ENCODE results near the gene UBXN6. TPM values are rescaled to one million over a fixed set of nuclear protein-coding genes. Genes with fewer than 3 reads are reported as not detected.

The UBXN6 gene
- total RNA-seq, 1 experiment from 2014 or later = 76.5 TPM

DNA sequence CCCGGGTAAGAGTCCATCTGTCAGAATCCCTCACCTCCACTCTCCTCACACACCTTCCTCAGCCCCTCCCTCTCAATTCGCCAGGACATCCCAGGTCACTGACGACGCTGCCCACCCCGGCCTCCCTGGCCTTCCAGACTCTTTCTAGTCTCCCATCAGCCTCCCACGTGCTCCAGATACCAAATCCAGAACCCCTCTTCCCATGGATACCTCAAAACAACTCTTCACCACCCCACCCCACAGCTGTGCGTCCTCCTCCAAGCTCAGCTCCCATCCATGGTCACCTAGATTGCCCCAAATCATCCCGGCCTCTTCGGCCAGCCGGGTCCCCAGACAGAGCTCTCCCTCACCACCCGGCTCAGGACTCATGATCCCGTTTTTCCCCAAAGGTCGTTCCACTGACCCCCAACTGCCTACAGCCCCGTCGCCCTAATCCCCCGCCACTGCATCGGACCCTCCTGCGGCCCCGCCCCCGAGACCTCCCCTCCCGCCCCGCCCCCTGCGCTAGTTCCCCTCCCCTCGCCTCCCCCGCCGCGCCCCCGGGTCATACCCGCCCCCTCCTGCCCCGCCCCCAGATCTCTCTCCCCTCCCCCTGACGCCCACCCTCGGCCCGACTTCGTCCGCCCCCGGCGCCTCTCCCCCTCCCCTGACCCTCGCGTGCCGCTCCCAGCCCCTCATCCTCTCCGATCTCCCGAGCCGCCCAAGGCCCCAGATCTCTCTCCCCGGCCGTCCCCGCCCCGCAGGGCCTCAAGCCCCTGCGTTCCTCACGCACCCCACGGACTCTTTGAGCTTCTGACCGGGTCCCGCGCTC is 546 bp downstream of the UBXN6 start:
- peak overlapping the region; percentile 72 for H3K9ac ChIP-seq (ENCODE audit: low read length)
- H3K9me2 ChIP-seq (ENCODE audit: insufficient read depth) = no peaks in the 10 kb centered on the region
- CTCF ChIA-PET = interaction anchor here (0.8 to 1.5 kb wide), 3 partner anchors 68 to 224 kb away, joined by 3 read pairs; no protein-coding TSS in a partner anchor
- peak overlapping the region; percentile 90 for H3K4me2 ChIP-seq (ENCODE audit: low read length)
- H3K4me3 ChIP-seq (replicated peaks in 1 of 2; ENCODE audit: low read depth in 1 of 2, low read length in 2 of 2) = peak overlapping the region; percentile 71 to 80
- no peaks in the 10 kb centered on the region for H3K9me3 ChIP-seq (ENCODE audit: control insufficient read depth in 1 of 2, insufficient read depth in 1 of 2, low read depth in 1 of 2, low read length in 2 of 2)
- H4K20me1 ChIP-seq (ENCODE audit: insufficient read depth) = no peaks in the 10 kb centered on the region
- RAD21 ChIA-PET (ENCODE audit: low non-redundant PET in 1 of 2, low total read pairs in 2 of 2, uncharacterized antibody in 2 of 2, unreplicated experiment in 2 of 2) = no interaction called here
- POLR2A ChIA-PET = interaction anchor here (1.7 kb wide), 1 partner anchor 14 kb away, joined by 5 read pairs; no protein-coding TSS in a partner anchor
- DNase-seq (ENCODE audit: low read depth, low spot score) = no peak
- no peak for TF ChIP-seq CEBPB (IDR thresholded peaks at IDR 0.05; ENCODE audit: low read depth)
- TF ChIP-seq ZFX (IDR thresholded peaks at IDR 0.05) = peak; percentile 34; the same call in 1 of the 2 replicates
- TF ChIP-seq TCF7L2 (IDR thresholded peaks at IDR 0.05; ENCODE audit: borderline replicate concordance, extremely low read depth, insufficient read depth, insufficient read length) = no peak
- TF ChIP-seq POLR2A (IDR thresholded peaks at IDR 0.05; ENCODE audit: borderline replicate concordance, extremely low read depth, insufficient read depth, insufficient read length) = no peak
- H3K27me3 ChIP-seq (ENCODE audit: insufficient read depth, low read length) = no peaks in the 10 kb centered on the region
- H3K27ac ChIP-seq (ENCODE audit: low read depth, low read length) = peak overlapping the region; percentile 56
- no TSS peak for BruUV-seq (replicated peaks)
- peaks cover 5 to 9% of the 10 kb centered on the region in 2 experiments; a peak in 2 of 4 replicates for H3K36me3 ChIP-seq (ENCODE audit: control insufficient read depth in 1 of 2, insufficient read depth in 2 of 2, low read length in 2 of 2)
- no peak overlapping the region for H2AFZ ChIP-seq (ENCODE audit: low read depth, low read length, poor library complexity, severe bottlenecking)
- peak; percentile 53 for ATAC-seq
- intact Hi-C loops (cut with micrococcal nuclease) = no loop called here
- peaks cover 18% of the 10 kb centered on the region for H3K79me2 ChIP-seq (ENCODE audit: insufficient read depth, low read length)
- H3K4me1 ChIP-seq (ENCODE audit: control insufficient read depth in 1 of 2, insufficient read depth in 2 of 2, low read length in 2 of 2) = peaks cover 9 to 17% of the 10 kb centered on the region in 2 experiments; a peak in 3 of 4 replicates

DNA sequence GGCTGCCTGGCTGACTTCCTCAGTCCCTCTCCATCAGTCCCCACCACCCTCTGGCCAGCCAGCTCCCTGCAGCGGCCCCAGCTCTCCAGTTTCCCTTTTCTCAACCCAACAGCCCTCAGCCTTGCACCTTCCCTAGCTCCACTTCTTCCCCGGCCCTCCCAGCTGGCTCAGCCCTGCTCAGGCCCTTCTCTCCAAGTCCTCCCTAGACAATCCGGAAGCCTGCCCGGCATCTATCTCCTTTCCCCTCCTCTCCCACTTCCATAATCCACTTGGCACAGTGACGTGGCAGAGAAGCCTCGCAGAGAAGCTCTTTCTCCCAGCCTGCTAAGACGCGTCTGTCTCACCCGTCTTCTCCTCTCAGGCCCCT is 1.1 kb downstream of the UBXN6 start:
- no peaks in the 10 kb centered on the region for H3K9me2 ChIP-seq (ENCODE audit: insufficient read depth)
- TF ChIP-seq, protein P1, sequence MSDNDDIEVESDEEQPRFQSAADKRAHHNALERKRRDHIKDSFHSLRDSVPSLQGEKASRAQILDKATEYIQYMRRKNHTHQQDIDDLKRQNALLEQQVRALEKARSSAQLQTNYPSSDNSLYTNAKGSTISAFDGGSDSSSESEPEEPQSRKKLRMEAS (IDR thresholded peaks at IDR 0.05) = no peak
- TF ChIP-seq POLR2A (IDR thresholded peaks at IDR 0.05; ENCODE audit: borderline replicate concordance, extremely low read depth, insufficient read depth, insufficient read length) (no peak), SIN3A (IDR thresholded peaks at IDR 0.05; ENCODE audit: low read depth) (no peak), ZFX (IDR thresholded peaks at IDR 0.05) (no peak), TCF7L2 (IDR thresholded peaks at IDR 0.05; ENCODE audit: borderline replicate concordance, extremely low read depth, insufficient read depth, insufficient read length) (no peak), YY1 (IDR thresholded peaks at IDR 0.05; ENCODE audit: extremely low read depth, insufficient replicate concordance, low read depth, low read length) (no peak), ZNF274 (IDR thresholded peaks at IDR 0.05; ENCODE audit: low read depth, low read length) (no peak), EZH2phosphoT487 (IDR thresholded peaks at IDR 0.05; ENCODE audit: borderline replicate concordance) (no peak), SP1 (IDR thresholded peaks at IDR 0.05; ENCODE audit: low read depth) (no peak), POLR2AphosphoS5 (IDR thresholded peaks at IDR 0.05; ENCODE audit: low read depth, low read length) (no peak), ELF1 (IDR thresholded peaks at IDR 0.05; ENCODE audit: borderline replicate concordance, low read depth) (no peak), JUND (IDR thresholded peaks at IDR 0.05) (no peak), CEBPB (IDR thresholded peaks at IDR 0.05; ENCODE audit: low read depth) (no peak), SRF (IDR thresholded peaks at IDR 0.05; ENCODE audit: low read depth) (no peak)
- TF ChIP-seq, protein P2, sequence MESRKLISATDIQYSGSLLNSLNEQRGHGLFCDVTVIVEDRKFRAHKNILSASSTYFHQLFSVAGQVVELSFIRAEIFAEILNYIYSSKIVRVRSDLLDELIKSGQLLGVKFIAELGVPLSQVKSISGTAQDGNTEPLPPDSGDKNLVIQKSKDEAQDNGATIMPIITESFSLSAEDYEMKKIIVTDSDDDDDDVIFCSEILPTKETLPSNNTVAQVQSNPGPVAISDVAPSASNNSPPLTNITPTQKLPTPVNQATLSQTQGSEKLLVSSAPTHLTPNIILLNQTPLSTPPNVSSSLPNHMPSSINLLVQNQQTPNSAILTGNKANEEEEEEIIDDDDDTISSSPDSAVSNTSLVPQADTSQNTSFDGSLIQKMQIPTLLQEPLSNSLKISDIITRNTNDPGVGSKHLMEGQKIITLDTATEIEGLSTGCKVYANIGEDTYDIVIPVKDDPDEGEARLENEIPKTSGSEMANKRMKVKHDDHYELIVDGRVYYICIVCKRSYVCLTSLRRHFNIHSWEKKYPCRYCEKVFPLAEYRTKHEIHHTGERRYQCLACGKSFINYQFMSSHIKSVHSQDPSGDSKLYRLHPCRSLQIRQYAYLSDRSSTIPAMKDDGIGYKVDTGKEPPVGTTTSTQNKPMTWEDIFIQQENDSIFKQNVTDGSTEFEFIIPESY (IDR thresholded peaks at IDR 0.05; ENCODE audit: extremely low read depth, insufficient replicate concordance, low read length) = no peak
- TF ChIP-seq, protein P3, sequence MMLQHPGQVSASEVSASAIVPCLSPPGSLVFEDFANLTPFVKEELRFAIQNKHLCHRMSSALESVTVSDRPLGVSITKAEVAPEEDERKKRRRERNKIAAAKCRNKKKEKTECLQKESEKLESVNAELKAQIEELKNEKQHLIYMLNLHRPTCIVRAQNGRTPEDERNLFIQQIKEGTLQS (IDR thresholded peaks at IDR 0.05) = no peak
- no peak overlapping the region for H2AFZ ChIP-seq (ENCODE audit: low read depth, low read length, poor library complexity, severe bottlenecking)
- H3K27ac ChIP-seq (ENCODE audit: low read depth, low read length) = peak overlapping the region; percentile 54
- no TSS peak for BruUV-seq (replicated peaks)
- no peaks in the 10 kb centered on the region for H3K27me3 ChIP-seq (ENCODE audit: insufficient read depth, low read length)
- peak overlapping the region; percentile 72 for H3K9ac ChIP-seq (ENCODE audit: low read length)
- peaks cover 9 to 17% of the 10 kb centered on the region in 2 experiments; a peak in 3 of 4 replicates for H3K4me1 ChIP-seq (ENCODE audit: control insufficient read depth in 1 of 2, insufficient read depth in 2 of 2, low read length in 2 of 2)
- peak overlapping the region; percentile 90 for H3K4me2 ChIP-seq (ENCODE audit: low read length)
- ATAC-seq (no peak), DNase-seq (ENCODE audit: low read depth, low spot score) (no peak)
- H3K36me3 ChIP-seq (ENCODE audit: control insufficient read depth in 1 of 2, insufficient read depth in 2 of 2, low read length in 2 of 2) = peaks cover 5 to 9% of the 10 kb centered on the region in 2 experiments; a peak in 2 of 4 replicates
- intact Hi-C loops (cut with micrococcal nuclease) = no loop called here
- peaks cover 18% of the 10 kb centered on the region for H3K79me2 ChIP-seq (ENCODE audit: insufficient read depth, low read length)
- RAD21 ChIA-PET (ENCODE audit: low non-redundant PET in 1 of 2, low total read pairs in 2 of 2, uncharacterized antibody in 2 of 2, unreplicated experiment in 2 of 2) = no interaction called here
- H4K20me1 ChIP-seq (ENCODE audit: insufficient read depth) = no peaks in the 10 kb centered on the region
- H3K4me3 ChIP-seq (replicated peaks in 1 of 2; ENCODE audit: low read depth in 1 of 2, low read length in 2 of 2) = peak overlapping the region; percentile 71 to 80
- POLR2A ChIA-PET = interaction anchor here (1.7 kb wide), 1 partner anchor 15 kb away, joined by 5 read pairs; no protein-coding TSS in a partner anchor
- CTCF ChIA-PET = interaction anchor here (0.8 to 1.5 kb wide), 3 partner anchors 69 to 223 kb away, joined by 3 read pairs; no protein-coding TSS in a partner anchor
- no peaks in the 10 kb centered on the region for H3K9me3 ChIP-seq (ENCODE audit: control insufficient read depth in 1 of 2, insufficient read depth in 1 of 2, low read depth in 1 of 2, low read length in 2 of 2)
